HG03565 (cell line): ENCODE data around the gene FOXA3.
"Not testable (repeated sequence)": the region's sequence is repeated elsewhere in the genome, so short reads cannot be mapped to it uniquely, and the experiment has no call there.

Experiments
- ATAC-seq: cut with Tn5 transposase; IDR thresholded peaks from one replicate; pipeline ENCODE4 v1.9.1; 2021; ENCODE audit warnings: mild to moderate bottlenecking, moderate library complexity; ENCODE audit not compliant: unreplicated experiment

FOXA3 gene

GRCh38 chr19:45887200-45887710, 23.1 kb downstream of the FOXA3 start:
- ATAC-seq, result no peak

DNA sequence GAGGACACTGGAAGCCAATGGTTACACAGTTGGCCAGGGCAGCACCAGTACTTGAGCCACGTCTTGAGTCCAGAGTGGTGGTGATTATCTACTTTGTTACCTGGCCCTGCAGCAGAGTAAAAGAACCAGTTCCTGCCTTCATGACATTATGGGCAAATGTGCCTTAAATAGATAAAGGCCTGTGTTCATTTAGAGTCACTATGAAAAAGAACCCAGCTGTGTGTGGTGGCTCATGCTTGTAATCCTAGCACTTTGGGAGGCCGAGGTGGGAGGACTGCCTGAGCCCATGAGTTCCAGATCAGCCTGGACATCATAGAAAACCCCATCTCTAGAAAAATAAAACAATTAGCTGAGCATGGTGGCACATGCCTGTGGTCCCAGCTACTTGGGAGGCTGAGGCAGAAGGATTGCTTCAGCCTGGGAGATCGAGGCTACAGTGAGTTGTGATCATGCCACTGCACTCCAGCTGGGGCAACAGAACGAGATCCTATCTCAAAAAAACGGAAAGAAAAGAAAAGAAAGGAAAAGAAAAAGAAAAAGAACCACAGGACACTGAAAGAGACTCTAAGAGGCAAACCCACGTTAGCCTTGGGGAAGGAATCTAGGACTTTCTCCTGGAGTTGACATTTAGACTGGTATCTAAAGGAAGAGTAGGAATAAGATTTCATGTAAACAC, 25.2 kb downstream of the FOXA3 start:
- no peak for ATAC-seq

DNA sequence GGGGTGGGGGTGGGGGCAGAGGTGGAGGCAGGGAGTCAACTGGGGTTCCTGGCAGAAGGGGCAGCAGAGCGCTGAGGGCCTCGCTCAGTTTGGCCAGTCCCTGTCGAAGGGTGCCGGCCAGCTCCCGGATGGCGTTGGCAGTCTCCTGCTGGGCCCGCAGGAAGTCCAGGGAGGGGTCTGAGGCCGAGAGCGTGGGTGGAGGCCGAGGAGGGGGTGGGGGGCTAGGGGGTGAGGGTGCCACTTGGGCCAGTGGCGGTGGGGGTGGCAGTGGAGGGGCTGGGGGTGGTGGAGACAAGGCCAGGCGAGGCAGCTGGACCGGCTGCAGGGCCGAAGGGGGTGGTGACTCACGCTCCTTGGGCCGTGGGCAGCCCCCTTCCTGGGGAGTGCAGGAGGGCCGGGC, 26.8 kb downstream of the FOXA3 start:
- no peak for ATAC-seq

- ATAC-seq, result no peak
These were observed 31.4 kb downstream of the FOXA3 start for GRCh38 chr19:45895519-45895972.

DNA sequence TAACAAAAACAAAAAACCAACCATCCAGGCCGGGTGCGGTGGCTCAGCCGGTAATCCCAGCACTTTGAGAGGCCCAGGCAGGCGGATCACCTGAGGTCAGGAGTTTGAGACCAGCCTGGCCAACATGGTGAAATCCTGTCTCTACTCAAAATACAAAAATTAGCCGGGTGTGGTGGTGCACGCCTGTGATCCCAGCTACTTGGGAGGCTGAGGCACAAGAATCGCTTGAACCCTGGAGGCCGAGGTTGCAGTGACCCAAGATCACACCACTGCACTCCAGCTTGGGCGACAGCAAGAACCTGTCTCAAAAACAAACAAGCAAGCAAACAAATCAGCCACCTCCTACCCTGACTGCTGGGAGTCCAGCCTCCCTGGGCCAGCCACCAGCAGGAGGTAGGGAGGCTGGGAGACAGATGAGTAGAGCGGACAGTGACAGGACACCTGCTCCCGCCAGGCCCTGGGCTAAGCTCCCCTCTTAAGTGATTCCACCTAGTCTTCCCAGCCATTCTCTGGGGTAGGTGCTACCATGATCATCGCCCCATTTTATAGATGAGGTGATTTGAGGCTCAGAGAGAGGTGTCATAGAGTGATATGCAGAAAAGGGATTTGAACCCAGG, 32.0 kb downstream of the FOXA3 start:
- ATAC-seq, result not testable (repeated sequence)

- no peak for ATAC-seq
These were observed 33.2 kb downstream of the FOXA3 start for GRCh38 chr19:45897261-45897812.

DNA sequence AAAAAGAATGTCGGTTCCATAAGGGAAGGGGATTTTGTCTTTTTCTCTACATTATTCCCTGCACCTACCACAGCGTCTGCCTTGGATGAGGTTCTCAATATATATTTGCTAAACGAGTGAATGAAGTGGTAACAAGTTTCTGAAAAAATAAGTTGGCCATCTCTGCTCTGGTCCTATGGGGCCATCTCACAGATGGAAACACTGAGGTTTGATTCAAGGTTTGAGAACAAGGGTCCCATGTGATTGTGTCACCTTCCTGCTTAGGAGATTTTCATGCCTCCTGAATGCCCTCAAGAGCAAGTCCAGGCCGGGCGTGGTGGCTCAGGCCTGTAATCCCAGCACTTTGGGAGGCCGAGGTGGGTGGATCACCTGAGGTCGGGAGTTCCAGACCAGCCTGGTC, 35.1 kb downstream of the FOXA3 start:
- ATAC-seq, result no peak

GRCh38 chr19:45899919-45900589, 35.9 kb downstream of the FOXA3 start:
- ATAC-seq, result no peak

DNA sequence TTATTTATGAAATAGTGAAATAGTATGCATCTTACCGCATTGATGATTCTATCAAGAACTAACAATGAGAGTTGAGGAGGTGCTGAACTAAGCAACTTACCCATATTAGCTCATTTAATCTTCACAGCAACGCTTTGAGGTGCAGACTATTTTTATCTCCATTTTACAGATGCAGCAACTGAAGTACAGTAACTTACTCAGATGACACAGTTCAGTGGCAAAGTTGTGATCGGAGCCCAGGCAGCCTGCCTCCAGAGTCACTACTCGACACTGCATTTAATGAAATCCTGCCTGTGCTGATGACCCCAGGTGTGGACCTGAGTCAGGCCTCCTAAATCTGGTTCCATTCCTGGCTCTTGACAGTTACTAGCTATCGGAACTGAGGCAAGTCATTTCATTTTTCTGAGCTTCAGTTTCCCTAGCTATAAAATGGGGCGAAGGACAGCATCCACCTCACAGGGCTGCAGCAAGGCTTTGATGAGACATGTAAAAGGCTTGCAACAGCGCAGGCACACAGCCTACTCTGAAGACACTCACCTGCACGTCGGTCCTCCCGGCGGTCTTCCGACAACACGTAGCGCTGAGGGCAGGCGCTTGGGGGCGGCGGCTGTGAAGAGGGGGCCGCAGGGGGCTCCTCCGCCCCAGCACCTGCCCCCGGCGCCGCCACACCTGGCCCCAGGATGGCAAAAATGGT, 36.8 kb downstream of the FOXA3 start:
- ATAC-seq, result no peak

DNA sequence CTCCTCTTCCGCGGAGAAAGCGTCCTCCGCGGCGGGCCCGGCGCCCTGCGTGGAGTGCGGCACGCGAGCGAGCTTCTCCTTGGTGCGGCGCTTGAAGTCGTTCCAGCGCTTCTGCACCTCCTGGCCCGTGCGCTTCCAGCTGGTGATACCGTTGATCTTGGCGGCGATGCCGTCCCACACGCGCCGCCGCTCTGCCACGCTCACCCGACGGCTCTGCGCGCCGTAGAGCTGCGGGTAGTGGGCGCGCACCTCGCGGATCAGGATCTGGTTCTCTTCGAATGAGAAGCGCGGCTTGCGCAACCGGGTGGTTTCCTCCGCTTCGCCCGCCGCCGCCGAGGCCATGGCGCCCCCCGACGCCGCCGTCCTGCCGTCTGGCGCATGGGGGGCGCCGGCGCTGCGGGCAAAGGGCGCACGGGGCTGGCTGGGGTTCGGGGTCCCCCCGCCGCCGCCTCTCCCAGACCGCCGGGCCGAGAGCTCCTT, 37.3 kb downstream of the FOXA3 start:
- ATAC-seq, result no peak

- no peak for ATAC-seq
These were observed 38.0 kb downstream of the FOXA3 start, which contains the start of gene MYPOP for GRCh38 chr19:45901912-45902650. TSS of gene MYPOP (minus strand) at chr19:45902613. CDS start at chr19:45901773, 840 bp downstream.

DNA sequence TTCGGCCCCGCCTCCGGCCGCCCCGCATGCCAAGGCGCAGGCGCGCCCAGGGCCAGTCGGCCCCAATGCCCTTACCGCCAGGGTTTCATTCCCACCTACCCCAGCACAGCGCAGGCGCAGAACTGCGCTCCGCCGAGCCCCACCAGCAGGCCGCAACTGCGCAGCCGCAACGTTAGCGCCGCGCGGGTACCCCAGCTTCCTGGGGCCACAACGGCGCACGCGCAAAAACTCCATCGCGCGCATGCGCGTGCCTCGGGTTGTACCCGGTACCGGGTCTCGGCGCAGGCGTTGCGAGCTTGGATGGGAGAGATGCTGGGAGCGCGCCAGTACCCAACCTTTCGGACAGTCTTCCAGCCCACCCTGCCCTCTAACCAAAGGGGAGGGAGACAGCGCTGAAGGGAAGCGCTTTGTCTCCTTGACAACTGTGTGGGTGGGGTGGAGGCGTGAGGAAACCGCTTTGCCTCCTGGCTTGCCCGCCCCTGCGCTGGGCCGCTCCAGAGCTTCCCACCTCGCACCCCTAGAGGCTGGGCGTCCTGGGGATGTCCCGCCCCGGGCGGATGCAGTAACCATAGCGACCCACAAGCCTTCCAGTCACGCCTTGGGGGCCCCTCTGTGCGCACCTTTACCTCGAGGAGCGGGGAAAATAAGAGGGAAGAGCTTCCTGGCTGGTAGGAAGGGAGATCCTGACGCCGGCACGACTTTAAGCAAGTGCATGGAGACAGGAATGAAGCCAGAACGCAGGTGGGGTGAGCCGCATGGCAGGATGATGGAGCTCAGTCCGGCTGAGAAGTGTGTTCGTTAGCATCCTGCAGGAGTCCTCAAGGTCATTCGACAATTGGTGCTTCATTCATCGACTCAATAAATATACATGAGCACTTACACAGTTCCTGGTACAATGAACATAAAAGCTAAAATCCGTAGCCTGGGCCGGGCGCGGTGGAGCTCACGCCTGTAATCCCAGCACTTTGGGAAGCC, 38.8 kb downstream of the FOXA3 start:
- ATAC-seq, result peak; percentile 87

- ATAC-seq, result no peak
These were observed 40.9 kb downstream of the FOXA3 start for GRCh38 chr19:45905011-45905410.

- ATAC-seq, result no peak
These were observed 42.1 kb downstream of the FOXA3 start for GRCh38 chr19:45906221-45906620.

DNA sequence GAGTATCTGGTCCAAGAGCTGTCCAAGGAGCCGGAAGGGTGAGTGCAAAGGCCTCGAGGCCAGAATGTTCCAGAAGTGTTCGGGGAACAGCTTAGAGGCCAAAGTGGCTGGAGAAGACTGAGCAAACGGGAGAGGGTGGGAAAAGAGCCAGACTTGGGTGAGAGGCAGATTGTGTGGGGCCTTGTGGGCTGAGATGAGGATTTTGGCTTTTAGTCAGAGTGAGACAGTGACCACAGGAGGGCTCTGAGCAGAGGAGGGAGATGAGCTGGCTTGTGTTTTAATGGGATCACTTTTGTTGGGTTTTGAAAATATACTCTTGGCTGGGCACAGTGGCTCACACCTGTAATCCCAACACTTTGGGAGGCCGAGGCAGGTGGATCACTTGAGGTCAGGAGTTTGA, 44.8 kb downstream of the FOXA3 start:
- ATAC-seq, result no peak

DNA sequence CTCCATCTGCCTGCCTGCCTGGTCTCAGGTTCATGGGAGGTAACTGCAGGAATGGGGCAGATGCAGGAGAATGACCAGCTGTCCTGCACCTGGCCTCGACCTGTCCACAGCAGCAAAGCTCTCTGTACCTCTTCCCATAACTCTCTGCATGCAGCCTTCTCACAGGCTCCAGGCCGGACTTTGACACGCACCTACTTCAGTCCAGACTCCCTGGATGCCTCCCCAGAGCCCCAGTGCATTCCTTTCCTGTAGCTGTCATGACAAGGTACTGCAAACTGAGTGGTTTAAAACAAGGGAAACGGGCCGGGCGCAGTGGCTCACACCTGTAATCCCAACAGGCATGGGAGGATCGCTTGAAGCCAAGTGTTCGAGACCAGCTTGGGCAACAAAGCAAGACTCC, 47.2 kb downstream of the FOXA3 start:
- ATAC-seq, result no peak

GRCh38 chr19:45913874-45914830, 50.0 kb downstream of the FOXA3 start, which contains the start of gene NANOS2:
TSS of gene NANOS2 (minus strand) at chr19:45914778. CDS start at chr19:45914693, 85 bp downstream.
- no peak for ATAC-seq
